CD1c-positive myeloid dendritic cell (primary cell): ENCODE results near the gene NOL4L.
A peak's percentile ranks its signal among the peaks of the same experiment; 100 is the strongest.

Experiments used
- DNase-seq: peaks from one replicate; pipeline ENCODE4 v3.0.0-alpha.2; 2016; ENCODE audit errors: extremely low spot score

NOL4L gene

DNA sequence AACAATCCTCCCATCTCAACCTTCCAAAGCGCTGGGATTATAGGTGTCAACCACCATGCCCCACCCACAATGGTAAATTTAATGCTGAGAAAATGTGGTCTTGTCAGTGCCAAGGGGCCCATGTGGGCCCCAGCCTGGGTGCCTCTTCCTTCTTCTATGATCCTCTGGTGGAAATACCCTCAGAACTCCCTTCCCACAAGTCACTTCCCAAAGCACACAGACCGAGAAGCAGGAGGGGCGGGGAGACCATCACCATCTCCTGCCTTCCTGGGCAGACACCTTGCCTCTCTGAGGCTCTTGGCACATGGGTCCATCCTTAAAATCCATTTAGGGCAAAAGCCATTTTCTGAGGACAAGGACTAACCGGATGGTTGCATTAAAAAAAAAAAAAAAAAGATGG lies 59.0 kb downstream of the NOL4L start:
- peak; percentile 37 for DNase-seq

DNA sequence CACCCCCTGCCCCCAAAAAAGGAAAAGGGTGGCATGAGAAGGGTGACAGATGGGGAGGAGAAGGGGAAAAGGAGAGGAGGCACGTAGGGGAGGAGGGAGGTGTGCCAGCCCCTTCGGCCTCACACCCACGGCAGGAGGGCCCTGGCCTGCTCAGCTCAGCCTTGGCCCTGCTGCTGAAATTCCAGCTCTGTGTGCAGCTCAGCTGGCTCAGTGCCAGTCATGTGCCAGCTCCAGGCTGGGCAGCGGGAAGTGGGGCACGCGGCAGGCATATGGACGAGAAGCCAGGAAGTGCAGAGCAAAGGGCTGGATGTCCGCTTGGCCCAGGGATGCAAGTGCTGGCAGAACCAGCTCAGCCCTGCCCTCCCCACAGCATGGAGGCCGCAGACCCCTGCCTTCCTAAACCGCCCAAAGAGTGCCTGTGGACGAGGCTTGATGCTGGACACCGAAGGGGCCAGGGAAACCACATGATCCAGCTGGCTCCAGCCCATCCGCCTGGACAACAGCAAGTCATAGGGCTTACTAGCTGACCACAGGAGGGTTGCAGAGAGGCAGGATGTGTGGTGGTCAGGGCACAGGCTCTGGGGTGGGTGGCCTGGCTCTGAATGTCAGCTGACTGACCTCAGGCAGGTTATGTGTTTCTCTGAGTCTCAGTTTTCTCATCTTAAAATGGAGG lies 60.2 kb downstream of the NOL4L start:
- DNase-seq = no peak

DNA sequence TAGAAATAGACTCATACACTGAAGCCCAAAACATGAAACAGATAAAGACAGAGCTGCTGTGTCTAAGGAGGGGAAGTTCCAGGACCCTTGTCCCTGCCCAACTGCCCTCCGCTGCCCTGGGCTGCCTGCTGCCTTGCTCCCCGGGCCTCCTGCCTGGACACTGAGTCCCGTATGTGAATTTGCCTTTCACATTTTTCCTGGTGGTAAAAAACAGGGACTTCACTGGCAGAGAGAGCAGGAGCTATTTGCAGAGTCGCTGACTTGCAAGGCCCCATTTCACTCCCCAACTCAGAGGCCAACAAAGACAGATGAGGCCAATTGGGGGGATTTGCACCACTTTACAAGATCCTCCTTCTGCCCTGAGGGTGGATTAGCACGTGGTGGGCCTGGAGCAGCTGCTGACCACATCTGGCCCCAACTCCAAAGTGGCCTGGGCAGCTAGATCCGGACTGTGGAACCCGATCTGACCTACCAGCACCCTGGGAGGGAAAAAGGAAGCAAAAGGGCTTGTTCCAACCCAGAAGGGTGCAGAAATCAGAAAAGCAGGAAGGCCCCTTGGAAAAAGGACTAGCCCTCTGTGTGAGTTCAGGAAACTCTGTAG lies 61.4 kb downstream of the NOL4L start:
- no peak for DNase-seq

DNA sequence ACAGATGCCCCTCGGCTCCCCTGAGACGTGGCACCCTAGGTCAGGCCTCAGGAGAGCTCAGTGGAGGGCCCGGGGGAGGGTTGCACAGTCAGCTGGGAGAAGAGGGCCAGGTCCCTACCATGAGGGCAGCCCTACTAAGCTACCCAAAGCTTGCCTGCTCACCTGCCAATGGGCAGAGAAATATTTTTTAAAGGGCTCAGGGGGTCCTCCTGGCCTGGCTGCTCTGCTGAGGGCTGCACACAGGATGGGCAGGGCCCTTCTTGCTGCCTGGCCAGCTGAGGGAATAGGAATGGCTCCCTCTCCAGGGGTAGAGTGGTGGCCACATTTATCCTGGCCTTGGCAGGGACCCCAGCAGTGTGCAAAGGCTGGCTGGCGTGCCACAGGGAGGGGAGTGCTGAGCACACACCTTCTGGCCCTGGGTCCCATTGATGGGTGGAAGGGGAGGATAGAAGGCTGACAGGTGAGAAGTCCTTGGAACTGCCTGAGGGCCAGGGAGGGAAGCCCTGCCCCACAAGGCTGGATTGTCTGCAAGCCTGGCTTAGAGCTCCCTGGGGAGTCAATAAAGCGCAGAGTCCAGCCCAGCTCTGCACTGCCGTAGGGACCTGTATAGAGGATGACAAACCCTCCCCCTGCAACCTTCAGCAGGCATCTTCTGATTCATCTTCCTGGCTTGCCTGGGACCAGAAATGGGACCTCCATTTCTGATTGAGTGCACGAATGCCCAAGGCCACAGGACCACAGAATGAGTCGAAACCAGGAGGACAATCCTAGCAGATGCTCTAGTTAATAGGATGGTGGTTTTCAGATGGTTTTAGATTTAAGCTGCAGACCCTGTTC lies 62.1 kb downstream of the NOL4L start:
- no peak for DNase-seq

DNA sequence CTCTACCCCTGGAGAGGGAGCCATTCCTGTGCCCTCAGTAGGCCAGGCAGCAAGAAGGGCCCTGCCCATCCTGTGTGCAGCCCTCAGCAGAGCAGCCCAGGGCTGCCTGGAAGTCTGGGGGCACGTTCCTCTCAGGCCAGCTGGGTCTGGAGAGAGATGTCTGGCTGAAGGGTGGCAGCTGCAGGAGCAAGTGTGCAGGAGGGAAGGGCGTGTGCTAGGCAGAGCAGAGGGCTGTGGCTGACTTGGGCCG lies 62.7 kb downstream of the NOL4L start:
- DNase-seq = no peak

DNA sequence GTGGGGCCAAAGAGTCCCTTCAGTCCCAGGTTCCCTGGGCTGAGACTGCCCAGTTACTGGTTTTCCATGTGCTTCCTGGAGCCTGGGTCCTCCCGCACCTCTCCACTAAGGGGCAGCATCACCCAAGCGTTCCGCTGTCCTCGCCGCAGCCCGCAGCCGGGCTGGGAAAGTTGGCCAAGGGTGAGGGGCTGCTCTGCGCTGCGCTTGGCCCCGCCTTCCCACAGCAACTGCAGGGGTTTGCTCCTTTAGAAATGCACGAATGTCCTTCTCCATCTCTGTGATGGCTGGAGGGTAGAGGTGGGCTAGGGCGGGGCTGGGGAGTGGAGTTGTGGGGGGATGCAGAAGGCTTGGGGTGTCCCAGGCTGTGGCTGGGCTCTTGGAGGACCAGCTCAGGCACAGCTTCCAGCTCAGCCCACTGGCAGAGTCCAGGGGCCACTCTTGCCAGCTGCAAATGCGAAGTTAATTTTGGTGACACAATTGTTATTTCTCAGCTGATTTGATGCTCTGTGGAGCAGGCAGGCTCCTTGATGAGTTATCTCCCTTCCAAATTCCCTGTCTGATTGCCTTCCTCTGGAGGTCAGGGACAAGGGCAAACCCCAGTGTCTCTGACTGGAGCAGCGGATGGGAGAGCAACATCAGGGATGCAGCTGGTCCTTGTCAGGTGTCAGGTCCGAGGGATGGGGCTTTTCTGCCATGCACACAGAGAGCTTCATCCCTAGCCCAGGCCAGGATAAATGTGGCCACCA lies 63.2 kb downstream of the NOL4L start:
- DNase-seq = peak; percentile 69

DNA sequence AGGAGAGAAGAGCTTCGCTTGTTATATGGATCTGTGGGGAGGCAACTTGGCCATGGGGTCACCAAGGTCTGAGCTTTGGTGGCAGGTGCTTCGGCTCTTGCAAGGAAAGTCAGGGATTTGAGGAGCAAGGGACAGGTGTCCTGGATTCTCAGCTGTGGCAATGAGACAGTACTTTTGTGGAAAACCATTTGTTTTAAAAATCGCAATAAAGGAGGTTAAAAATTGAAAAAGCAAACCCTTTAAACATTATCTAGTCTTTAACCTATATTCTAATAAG lies 64.3 kb downstream of the NOL4L start:
- no peak for DNase-seq

DNA sequence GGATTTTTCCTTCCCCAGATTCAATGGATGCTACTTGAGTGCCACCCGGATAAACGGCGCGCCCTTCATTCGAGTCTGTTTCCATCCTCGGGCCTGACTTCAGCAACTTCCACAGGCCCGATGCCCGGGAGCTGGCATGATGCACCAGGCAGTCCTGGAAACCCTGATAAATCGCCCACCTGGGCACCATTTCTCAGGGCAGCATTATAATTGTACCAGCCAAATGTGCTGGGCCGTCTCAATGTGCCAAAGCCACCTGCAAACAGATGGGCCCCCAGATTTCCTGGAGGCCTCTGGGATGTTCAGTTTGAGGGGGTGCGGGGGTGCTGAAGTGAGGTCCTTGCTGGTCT lies 65.8 kb downstream of the NOL4L start:
- no peak for DNase-seq

DNA sequence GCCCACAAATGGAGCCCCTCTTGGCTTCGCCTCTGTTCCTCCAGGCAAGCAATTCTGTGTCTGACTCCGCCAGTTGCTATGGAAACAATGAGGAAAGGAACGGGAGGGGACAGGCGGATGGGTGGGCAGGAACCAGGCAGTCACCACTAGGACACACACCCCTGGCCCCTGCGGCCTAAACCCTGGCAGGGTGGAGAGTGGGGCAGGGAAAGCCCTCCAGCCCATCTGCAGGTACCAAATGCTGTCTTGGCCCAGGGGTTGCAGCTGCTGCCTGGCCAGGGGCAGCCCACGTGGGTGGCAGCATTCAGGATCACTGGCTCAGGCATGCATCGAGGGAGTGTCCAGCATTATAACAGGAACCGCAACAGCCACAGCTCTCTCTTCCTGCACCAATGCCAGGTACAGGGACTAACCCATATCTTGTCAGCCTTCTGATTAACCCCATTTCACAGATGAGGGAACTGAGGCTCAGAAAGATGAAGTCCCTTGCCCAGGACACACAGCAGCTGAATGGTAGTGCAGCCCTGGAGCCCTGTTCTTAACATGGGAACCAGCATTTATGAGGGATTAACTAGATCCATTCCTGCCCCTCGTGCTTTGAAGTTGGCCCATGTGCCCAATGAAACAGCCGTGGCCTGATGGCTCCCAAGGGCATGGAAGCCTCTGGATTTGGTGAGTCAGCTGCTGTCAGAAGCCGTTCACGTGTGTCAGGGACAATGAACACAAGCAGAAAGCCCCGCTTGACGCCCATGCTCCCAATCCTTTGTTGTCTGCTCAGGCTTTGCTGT lies 66.3 kb downstream of the NOL4L start:
- no peak for DNase-seq

DNA sequence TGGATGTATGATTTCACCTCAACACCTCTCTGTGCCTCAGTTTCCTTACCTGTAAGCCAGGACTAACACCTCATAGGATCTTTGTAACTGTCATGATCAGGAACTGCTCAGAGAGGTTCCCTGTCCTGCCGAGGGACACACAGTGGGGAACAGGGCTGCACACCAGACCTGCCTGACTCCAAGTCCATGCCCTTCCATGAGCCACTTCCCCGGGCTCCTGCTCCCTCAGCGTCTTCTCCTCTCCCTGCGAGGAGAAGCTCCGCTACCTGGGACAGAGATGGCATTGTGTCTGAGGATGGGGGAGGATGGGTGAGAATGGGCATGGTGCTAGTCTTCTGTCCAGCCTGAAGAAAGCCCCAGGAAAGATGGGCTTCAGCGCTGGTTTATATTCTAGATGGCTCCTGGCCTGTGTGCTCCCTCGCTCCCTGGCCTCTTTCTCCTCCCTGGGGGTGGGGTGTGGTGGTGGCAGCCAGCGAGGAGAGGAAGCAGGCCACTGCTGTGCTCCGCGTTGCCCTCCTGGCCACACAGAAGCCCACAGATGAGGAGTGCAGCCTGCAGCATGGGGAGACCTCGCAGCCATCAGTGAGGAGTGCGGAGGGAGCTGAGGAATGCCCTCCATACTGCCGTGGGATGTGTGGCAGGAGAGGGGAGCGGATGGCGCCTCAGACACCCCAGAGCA lies 67.1 kb downstream of the NOL4L start:
- DNase-seq = no peak

DNA sequence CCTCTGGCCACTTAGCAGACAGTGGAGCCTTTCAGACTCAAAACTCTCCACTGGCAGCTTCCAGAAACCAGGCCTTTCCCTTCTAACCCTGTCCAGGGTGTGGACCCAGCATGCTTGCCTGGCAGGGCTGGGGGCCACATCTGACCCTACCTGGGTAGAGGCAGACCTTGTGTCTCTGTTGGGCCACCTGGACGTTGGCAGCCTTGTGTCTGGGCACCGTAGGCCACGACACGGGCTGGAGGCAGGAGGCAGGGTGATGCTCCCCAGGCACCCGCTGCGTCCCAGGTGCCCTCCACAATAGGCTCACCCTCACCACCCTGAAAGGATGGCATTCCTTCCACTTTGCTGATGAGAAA lies 67.6 kb downstream of the NOL4L start:
- no peak for DNase-seq

DNA sequence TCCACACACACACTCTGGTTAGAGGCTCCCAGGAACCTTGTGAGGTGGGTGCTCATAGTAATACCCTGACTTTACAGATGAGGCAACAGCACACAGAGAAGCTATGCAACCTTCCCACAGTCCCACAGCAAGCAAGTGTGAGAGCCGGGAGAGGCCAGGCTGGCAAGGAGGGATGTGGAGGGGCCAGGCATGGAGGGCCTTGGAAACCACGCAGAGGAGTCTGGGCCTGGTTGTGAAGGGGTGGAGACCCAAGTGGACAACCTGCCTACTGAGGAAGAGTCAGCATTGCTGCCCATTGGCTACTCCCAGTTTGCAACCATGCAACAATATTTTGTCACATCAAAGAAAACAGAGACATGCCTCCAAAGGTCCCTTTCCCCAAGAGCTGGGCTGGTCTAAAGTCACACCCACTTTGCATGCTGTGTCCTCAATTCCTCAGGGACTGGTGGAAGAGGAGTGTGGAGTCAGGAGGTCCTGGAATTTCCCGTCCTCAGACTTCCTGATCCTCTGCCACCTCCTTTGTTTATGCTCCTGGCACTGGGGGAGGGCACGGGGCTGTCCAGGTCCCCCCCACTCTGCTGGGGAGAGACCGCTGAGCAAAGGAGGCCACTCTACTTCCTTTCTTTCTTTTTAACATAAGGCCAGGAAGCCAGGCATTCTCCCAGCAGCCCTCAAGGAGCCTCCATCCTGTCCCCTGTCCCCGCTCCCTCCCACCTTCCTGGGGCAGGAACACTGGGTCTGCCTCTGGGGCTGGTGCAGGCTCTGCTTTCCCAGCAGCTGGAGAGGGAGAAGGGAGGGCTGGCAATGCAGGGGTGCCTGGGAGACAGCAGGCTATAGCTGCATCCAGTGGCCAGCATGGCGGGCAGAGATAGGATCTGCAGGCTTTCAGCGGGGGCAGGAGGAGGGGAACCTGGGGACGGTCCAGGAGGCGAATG lies 68.3 kb downstream of the NOL4L start:
- DNase-seq = no peak

DNA sequence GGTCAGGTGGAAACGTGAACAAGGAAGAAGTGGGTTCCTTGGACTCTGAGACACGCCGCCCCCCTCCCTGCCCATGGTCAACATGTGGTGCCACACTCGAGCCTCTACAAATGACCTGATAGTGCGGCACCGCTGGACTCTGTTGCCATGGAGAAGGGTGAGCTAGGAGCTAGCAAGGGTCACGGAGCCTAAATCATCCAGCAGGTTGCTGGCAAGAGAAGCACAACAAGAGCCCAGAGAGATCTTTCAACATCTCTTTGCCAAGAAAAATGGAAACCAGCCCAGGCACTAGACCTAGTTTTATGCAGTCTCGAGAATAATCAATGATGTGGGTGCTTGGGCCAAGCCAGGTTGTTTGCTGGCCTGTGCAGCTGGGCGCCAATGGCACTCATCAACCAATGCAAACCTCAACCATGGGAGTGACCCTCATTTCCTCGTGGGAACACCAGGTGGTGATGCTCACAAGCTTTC lies 69.5 kb downstream of the NOL4L start:
- no peak for DNase-seq

DNA sequence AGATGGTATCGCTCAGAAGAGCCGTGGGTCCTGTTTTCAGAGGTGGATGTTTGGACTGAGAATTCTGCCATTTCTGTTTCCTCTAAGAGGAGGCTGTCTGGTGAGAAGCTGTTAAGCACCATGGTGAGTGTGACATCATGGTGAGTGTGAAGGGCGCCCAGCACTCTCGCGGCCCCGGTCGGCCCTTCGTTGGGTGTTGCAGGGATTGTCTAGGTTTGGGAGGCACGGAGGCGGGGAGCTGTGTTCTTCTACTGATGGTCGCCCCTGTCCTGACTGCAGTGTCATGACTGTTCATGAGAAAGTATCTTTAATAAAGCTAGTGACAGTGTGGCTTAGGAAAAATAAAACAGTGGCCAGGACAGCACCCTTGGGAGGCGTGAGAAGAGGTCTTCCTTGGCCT lies 70.4 kb downstream of the NOL4L start:
- no peak for DNase-seq

DNA sequence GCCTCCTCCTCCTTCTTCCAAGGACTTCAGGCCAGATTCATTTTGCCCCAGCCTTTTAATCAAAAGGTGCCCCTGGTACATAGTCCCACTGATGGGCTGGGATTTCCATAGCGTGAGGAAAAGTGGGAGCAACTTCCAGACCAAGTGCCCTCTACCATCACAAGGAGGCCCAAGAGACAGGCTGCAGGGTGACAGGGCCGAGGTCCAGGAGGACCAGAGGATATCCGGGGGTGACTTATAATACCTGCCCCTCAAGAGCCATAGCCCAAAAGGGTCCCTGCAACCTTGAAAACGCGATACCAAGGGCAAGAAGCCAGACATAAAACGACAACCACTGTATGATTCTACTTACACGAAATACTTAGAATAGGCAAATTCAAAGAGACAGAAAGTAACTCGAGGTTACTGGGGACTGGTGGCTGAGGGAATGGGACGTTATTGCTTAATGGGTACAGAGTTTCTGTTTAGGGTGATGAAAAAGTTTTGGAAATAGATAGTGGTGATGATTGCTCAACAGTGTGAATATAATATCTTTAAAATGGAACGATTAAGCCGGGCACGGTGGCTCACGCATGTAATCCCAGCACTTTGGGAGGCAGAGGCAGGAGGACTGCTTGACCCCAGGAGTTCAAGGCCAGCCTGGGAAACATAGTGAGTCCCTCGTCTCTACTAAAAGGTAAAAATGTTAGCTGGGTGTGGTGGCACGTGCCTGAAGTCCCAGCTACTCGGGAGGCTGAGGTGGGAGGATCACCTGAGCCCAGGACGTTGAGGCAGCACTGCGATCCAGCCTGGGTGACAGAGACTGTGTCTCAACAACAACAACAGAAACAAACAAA lies 71.9 kb downstream of the NOL4L start:
- DNase-seq = no peak

DNA sequence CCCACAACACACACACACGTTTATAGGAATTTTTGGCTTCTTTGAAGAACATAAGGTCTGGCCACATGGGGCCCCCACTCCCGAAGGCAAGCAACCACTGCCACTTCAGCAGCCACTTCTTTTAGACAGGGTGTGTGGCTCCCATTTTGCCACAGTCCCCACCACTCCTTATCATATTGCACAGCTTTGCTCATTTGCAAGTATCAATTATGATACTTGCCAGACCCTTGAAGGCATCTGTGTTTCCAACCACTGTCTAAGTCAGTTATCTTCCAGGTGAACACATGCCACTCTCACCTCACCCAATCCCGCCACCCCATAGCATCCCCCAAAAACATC lies 73.1 kb downstream of the NOL4L start:
- DNase-seq = no peak

DNA sequence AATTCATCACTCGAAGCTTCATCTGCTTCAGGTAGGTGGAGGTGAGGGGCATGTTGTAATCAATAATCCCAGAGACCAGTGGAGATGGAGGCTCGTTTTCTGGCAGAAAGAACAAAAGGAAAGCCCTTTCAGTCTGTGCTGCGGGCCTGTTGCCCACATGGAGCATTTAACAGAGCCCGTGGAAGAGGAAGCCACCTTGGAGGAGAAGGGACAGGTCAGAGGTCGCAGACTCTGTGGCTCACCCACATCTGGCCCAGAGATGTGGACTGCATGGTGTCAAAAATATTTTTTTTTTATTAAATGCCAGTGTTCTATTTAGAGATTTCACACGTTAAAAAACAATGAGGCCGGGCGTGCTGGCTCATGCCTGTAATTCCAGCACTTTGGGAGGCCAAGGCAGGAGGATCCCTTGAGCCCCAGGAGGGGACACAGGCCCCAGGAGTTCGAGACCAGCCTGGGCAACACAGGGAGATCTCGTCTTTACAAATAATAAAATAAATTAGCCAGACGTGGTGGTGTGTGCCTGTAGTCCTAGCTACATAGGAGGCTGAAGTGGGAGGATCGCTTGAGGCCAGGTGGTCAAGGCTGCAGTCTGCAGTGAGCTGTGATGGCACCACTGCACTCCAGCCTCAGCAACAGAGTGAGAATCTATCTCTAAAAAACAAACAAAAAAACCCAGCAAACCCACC lies 73.6 kb downstream of the NOL4L start:
- DNase-seq = no peak

DNA sequence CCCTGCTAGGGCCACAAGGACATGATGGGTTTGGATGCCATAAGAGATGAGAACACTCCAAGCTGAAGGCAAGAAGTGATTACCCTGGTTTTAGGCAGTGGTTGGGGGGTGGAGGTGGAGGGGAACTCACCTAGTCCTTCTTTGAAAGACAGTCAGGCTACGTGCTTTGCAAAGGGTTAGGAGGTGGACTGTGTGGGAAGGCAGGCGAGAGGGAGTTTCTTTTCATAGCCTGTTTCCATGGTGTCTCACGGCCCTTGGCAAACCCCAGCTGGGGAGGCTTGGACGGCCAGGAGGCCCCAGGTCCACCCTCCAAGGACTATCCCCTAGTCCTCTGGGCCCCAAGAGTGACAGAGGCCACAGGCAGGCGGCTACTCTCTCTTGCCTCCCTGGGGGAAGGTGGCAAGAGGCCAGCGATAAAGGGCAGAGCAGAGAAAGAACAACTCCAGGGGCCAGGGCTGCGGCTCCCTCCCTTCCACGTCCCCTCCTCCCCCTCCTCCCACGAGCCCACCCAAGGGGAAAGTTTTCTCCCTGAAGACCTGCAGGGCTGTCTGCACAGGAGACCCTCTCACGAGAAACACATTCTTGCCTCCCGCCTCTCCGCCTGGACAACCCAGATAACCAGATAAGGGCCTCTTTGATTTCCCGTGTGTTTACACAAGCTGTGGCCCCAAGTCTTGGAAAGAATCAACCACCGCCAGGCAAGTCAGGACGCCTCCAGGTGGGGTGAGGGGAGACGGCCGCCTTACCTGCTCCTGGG lies 74.4 kb downstream of the NOL4L start:
- DNase-seq = no peak
